DMS153 (cell line): ENCODE data around the gene FAM53C.
"Not testable (repeated sequence)": the region's sequence is repeated elsewhere in the genome, so short reads cannot be mapped to it uniquely, and the experiment has no call there.

Source experiments
- DNase-seq: peaks from one replicate; lab custom pipeline; 2025; lab: John Stamatoyannopoulos, UW

Gene FAM53C

DNA sequence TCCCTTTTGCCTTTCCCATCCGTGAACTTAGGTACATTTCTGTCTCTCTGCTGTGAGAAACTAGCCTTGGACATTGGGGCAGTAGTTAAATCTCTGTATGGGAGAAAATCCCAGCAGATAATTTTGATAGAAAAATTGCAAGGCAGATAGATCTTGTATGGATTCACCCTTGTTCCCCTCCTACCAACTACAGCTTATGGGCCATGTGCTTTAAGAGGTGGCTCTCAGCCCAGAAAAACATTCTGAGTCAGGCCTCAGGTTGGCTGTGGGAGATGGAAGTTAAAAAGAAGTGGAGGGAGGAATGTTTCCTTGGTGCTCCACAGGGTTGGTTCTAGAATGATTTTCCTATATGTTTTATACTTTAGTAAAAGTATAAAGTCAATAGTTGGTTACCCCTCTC lies 13.0 kb downstream of the FAM53C start:
- no peak for DNase-seq

- DNase-seq = no peak
Measured at GRCh38 chr5:138351517-138351916, 13.5 kb downstream of the FAM53C start.

DNA sequence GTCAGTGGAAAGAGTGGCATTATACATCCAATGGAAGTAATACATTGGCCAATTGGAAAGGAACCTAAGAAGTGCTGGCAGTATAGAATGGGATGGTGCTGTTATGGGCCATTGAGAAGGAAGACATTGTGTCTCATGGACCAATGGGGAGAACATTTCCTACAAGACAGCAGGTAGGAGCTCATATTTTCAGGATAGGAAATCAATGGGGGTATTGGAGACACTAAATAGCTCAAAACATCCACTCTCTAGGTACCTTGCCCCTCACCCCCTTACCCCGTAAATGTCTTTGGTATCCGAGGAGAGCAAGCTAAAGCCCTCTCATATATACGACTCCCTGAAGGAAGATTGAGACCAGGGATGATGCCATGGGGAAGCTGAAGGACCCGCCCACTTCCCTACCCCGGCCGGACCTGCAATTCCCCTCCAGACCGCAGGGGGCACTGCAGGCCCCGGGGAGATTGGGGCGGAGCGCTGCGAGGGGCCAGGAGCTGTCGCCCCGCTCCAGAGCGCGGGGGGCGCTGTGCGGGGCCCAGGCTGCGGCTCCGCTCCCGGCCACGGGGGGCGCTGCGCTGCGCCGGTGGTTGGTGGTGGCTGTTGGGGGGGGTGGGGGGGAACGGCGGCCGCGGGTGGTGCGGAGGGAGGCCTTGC lies 14.1 kb downstream of the FAM53C start, which contains the start of gene KDM3B:
TSS of gene KDM3B (plus strand) at position 615 of the 651 bp plus-strand sequence. CDS start 111 bp downstream, outside the sequence.
- peak; percentile 36 for DNase-seq

- DNase-seq = peak; percentile 3
Measured at GRCh38 chr5:138352722-138353559, 14.9 kb downstream of the FAM53C start.

DNA sequence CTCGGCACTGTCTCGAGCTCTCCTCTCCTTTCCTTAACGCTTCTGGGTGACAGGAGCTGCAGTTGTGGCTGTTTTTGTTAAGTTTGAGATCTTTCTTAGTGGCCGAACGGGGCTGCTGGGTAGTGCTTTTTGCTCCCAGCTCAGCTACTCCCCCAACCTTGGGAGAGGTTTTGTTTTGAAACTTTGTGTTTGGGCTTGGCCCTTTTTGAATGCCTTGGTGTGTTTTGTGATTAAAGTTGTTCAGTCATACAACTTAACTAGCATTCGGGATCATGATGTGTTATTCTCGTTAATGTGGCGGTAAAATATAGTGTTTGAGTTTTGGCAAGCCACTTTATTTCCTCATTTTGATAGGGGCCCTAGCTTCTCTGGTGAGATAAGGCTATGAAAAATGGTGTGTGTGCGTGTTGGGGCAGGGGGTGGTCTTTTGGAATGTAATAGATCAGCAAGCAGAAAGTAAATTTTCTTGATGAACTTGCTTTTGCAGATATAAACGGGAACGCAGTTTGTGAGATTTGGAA lies 15.6 kb downstream of the FAM53C start:
- DNase-seq = no peak

DNA sequence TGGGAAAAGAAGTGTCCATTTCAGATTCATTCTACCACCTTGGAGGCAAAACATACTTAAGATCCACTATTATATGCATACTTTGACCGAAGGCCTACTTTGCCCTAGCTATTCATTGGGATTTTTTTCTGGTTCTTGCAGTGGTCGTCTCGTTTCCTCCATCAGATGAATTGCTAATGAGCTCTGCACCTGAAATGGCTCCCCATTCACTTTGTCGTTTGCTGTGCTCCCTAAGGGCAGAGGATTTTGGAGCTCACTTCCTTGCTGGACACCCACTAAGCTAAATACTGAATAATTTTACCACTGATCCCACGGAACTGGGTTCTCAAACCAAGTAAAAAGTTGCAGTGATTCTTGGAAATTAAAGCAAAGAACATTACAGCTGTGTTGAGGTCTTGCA lies 16.3 kb downstream of the FAM53C start:
- no peak for DNase-seq

DNA sequence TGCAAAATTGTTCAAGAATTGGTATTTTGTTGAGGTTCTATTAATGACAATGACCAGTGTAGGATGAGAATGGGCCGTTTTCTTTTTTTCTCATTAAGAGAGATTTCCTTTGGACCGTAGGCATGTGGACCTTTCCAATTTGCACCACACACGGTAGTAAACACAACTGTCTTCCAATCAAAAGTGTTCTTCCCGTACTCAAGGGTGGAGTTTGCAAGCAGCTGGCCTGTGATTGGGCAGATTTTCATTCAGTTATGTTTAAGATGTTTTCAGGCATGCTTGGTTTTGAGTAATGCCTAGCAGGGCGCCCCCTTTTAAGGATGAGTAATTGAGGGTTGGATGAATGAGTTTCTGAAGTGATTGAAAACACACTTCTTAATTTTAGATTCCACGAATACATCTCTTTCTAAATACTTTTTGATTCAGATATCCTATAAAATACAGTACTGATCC lies 16.9 kb downstream of the FAM53C start:
- no peak for DNase-seq

DNA sequence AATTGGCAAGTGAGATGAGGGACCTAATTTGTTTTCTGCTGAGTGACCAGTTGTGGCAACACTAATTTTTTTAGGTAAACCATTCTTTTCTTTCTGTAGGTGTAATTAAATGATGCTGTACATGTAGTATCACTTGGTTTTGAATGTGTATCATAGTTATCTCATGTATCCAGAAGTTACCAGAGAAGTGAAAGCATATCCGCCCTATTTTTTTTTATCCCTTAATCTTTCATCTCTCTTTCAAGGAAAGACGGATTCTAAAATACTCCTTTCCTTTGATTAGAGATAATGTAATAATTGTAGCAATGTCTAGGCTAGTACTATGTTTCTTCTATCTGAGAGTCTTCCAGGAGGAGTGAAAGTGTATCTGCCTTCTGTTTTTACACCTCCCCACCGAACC lies 21.6 kb downstream of the FAM53C start:
- no peak for DNase-seq

DNA sequence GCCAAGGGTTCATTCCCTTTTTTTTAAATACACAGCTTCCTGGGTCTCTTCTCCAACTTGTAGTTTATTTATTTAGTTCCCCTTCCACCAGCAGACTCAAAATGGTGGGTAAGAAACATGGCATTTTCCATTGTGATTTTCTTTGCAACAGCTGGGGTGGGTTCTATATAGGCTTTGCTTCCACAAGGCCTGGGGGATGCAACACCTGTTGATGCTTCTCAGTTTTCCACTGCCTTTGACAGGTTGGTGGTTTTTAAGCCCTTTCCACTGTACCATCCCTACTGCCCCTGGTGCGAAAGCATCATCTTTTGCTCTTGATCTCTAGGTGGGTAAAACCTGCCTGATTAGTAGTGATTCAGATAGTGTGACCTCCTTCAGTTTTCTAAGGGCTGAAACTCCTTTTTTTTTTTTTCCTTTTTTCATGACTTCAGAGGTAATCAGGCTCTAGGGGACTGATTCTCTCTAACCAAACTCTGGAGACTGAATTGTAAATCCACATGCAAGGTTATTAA lies 22.9 kb downstream of the FAM53C start:
- DNase-seq = no peak

GRCh38 chr5:138364576-138364975 lies 26.5 kb downstream of the FAM53C start:
- no peak for DNase-seq

GRCh38 chr5:138366632-138367382 lies 28.7 kb downstream of the FAM53C start:
- DNase-seq = no peak

GRCh38 chr5:138369261-138369660 lies 31.2 kb downstream of the FAM53C start:
- no peak for DNase-seq

GRCh38 chr5:138369706-138370105 lies 31.6 kb downstream of the FAM53C start:
- no peak for DNase-seq

GRCh38 chr5:138370537-138370936 lies 32.5 kb downstream of the FAM53C start:
- DNase-seq = no peak

DNA sequence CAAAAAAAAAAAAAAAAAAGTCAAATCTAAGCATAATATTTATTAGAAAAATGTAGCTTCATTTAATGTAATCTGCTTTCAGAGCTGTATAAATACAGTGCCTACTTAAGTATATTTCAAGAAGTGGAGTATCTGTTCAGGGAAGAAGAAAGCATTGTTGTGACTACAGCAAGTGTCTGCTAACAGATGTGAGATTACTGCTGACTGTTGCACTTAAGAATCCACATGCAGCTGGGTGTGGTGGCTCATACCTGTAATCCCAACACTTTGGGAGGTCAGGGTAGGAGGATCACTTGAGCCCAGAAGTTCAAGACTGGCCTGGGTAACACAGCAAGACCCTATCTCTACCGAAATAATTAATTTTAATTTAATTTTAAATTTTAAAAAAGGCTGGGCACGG lies 33.4 kb downstream of the FAM53C start:
- DNase-seq = no peak

GRCh38 chr5:138372225-138372624 lies 34.2 kb downstream of the FAM53C start:
- DNase-seq = no peak

GRCh38 chr5:138372653-138373052 lies 34.6 kb downstream of the FAM53C start:
- no peak for DNase-seq

- DNase-seq = no peak
Measured at GRCh38 chr5:138382347-138382746, 44.3 kb downstream of the FAM53C start.

DNA sequence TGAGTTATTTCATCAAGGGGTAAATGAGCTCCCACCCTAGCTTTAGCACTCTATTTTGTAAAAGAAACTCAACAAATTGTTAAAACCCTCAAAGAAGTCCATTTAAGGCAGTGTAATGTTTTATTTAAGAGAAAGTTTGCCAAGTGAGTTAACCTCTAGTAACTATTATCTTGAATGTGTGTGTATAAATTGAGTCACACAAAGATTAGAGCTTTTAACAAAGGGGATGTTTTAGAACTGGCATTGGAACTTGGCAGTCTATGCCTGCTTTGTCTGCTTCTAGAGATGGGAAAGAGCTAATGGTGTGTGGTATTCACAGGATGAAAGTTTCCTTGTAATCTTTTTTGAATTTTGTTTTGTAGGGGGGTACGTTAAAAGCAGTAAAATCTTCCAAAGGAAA lies 47.6 kb downstream of the FAM53C start:
- DNase-seq = no peak

DNA sequence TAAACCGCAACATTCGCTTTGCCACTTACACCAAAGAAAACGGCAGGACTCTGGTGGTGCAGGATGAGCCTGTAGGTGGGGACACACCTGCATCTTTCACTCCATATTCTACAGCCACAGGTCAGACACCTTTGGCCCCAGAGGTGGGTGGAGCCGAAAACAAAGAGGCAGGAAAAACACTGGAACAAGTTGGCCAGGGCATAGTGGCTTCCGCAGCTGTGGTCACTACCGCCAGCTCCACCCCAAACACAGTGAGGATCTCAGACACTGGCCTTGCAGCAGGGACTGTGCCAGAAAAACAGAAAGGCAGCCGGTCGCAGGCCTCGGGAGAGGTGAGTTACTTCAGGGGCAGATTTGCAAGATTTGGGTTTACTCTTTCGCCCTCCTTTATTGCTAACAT lies 48.2 kb downstream of the FAM53C start:
- no peak for DNase-seq

GRCh38 chr5:138389332-138389731 lies 51.3 kb downstream of the FAM53C start:
- DNase-seq = no peak

DNA sequence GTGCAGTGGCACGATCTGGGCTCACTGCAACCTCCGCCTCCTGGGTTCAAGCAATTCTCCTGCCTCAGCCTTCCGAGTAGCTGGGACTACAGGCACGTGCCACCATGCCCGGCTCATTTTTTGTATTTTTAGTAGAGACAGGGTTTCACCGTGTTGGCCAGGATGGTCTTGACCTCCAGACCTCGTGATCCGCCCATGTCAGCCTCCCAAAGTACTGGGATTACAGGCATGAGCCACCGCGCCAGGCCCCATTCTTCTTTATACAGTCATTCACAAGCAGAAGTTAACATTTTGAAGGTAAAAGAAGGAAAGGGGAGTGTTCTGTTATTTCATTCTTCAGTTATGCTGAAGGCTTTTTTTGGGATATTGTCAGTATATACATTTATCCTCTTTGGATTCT lies 51.8 kb downstream of the FAM53C start:
- not testable (repeated sequence) for DNase-seq
